ENCODE data around the gene PNRC1. TPM values are rescaled to one million over a fixed set of nuclear protein-coding genes. Genes with fewer than 3 reads are reported as not detected.
"Not testable (repeated sequence)": the region's sequence is repeated elsewhere in the genome, so short reads cannot be mapped to it uniquely, and the experiment has no call there.

PNRC1 gene
- polyA plus RNA-seq, 1 donor from 2014 or later, result 796 TPM

DNA sequence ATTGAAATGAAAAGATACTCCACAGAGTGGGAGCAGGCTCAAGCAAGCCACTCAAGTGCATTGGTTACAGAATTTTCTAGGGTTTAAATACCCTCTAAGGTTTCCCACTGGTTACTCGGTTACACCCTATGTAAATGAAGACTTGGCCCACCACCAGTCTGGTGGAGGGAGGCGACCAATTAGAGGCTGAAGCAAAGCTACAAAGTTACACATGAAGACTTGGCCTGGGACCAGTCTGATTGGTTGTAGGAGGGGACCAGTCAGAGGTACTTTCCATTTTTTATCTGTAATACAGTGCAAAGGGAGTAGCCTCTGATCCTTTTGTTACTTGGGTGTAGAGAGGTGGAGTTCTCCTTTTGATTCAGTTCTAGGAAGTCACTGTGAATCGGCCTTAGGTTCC, 29.7 kb downstream of the PNRC1 start:
- Mint-ChIP-seq H3K27me3 (no peaks in the 10 kb centered on the region), H3K9me3 (no peaks in the 10 kb centered on the region), H3K27ac (no peak overlapping the region), H3K36me3 (peaks cover 4% of the 10 kb centered on the region), H3K4me1 (no peaks in the 10 kb centered on the region), H3K4me3 (no peak overlapping the region)

GRCh38 chr6:89111933-89112332, 31.4 kb downstream of the PNRC1 start:
- Mint-ChIP-seq H3K27me3 (peaks cover 2% of the 10 kb centered on the region), H3K4me1 (peaks cover 2 to 3% (median 2%) of the 10 kb centered on the region in 3 donors), H3K36me3 (peaks cover 3% of the 10 kb centered on the region), H3K9me3 (no peaks in the 10 kb centered on the region), H3K27ac (no peak overlapping the region), H3K4me3 (no peak overlapping the region)

- H3K4me1 Mint-ChIP-seq, result peaks cover 6 to 7% (median 6%) of the 10 kb centered on the region in 3 donors
- H3K9me3 Mint-ChIP-seq, result no peaks in the 10 kb centered on the region
- peaks cover 2% of the 10 kb centered on the region for H3K36me3 Mint-ChIP-seq
- peak overlapping the region in 1 of 3 donors; percentile 23 for H3K27ac Mint-ChIP-seq
- peaks cover 5% of the 10 kb centered on the region for H3K27me3 Mint-ChIP-seq
- peak overlapping the region; percentile 84 to 95 (median 88) for H3K4me3 Mint-ChIP-seq
Observed at GRCh38 chr6:89116702-89117101, 36.2 kb downstream of the PNRC1 start.

DNA sequence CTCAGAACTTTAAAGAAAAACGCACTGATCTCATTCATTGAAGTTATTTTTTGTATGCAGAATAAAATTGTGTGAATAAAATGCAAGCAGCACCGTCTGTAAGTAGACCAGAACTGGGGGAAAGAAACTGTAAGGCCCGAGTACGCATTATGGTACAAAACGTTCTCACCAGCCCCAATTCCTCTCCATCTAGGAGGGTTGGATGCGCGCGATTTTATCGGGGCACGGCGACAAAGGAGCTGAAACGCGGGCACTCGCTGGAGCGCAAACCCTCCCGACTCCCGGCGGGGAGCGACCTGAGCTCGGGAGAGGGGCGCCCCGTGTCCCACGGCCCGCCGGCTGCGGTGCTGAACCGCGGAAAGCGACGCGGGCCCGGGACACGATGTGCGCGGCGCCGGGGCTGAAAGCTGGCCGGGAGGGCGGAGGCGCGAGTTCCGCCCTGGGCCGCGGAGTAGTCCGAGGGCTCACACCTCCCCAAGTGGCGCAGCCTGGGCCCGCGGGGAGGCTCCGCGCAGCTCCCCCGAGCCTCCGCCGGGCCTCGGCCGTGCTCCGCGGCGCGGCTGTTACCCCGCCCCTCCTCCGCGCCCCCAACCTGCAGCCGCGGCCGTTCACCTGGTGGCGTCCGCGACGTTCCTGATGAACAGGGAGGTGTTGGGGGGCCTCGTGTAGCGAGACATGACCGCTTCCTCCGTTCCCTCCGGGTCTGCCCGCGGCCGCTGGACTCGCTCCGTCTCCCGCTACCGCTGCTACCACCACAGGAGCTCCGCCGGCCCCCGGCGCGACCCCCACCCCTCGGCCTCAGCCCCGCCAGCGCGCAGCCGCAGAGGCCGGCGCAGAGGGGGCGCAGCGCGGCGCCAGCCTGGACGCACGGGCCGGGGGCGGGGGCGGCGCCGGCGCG, 36.9 kb downstream of the PNRC1 start, which contains the start of gene SRSF12:
Gene SRSF12 (minus strand): TSS at position 861 of the 898 bp plus-strand sequence. CDS start 184 bp downstream, at position 677.
- H3K9me3 Mint-ChIP-seq, result no peaks in the 10 kb centered on the region
- peak within 1 kb of the TSS; percentile 84 to 95 (median 88) for H3K4me3 Mint-ChIP-seq
- peaks cover 6 to 7% (median 6%) of the 10 kb centered on the region in 3 donors for H3K4me1 Mint-ChIP-seq
- H3K27ac Mint-ChIP-seq, result peak within 1 kb of the TSS in 1 of 3 donors; percentile 23
- H3K36me3 Mint-ChIP-seq, result peaks cover 2% of the 10 kb centered on the region
- H3K27me3 Mint-ChIP-seq, result peaks cover 5% of the 10 kb centered on the region

DNA sequence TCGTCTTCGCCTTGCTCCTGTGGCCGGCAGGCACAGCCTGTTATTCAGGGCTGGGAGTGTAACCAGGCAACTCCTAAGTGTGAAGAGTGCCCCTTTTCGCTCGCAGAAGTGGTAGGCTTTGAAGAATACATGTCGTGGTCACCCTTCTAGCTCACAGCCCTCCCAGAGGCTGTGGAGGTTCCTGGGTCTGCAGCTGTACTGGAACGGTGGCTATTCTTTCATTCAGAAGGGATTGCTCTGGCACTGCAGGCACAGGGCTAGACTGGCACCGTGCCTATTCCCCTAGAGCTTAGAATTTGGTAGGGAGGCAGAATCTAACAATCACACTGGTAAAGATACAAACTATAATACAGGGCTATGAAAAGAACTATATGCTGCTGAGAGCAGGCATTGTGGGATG, 38.4 kb downstream of the PNRC1 start:
- no peaks in the 10 kb centered on the region for H3K9me3 Mint-ChIP-seq
- peaks cover 6 to 7% (median 6%) of the 10 kb centered on the region in 3 donors for H3K4me1 Mint-ChIP-seq
- peak overlapping the region; percentile 30 to 78 (median 51) for H3K4me3 Mint-ChIP-seq
- peaks cover 5% of the 10 kb centered on the region for H3K27me3 Mint-ChIP-seq
- H3K36me3 Mint-ChIP-seq, result peaks cover 2% of the 10 kb centered on the region
- H3K27ac Mint-ChIP-seq, result no peak overlapping the region

DNA sequence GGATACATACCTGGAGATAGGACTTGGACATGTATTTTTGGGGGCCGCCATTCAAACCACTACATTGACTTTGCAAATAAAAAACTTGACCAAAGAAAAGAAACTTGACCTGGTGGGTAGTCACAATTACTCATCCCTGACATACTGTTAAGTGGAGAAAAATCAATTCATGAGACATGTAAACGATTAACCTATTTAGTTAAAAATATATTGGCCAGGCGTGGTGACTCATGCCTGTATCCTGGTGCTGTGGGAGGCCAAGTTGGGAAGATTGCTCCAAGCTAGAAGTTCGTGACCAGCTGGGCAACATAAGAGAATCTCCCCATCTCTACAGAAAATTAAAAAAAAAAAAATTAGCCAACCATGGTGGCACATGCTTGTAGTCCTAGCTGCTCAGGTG, 39.8 kb downstream of the PNRC1 start:
- peak overlapping the region in 1 of 4 donors; percentile 11 for H3K4me3 Mint-ChIP-seq
- peaks cover 0 to 2% (median 0%) of the 10 kb centered on the region in 3 donors for H3K9me3 Mint-ChIP-seq

GRCh38 chr6:89121934-89122333, 41.4 kb downstream of the PNRC1 start:
- Mint-ChIP-seq H3K36me3 (peaks cover 3% of the 10 kb centered on the region), H3K9me3 (peaks cover 0 to 2% (median 0%) of the 10 kb centered on the region in 3 donors)

More for the DNA sequence above, 39.8 kb downstream of the PNRC1 start:
- peaks cover 3% of the 10 kb centered on the region for H3K36me3 Mint-ChIP-seq
- H3K27ac Mint-ChIP-seq, result no peak overlapping the region
- peaks cover 5% of the 10 kb centered on the region for H3K27me3 Mint-ChIP-seq
- H3K4me1 Mint-ChIP-seq, result peaks cover 6 to 9% (median 7%) of the 10 kb centered on the region in 3 donors

DNA sequence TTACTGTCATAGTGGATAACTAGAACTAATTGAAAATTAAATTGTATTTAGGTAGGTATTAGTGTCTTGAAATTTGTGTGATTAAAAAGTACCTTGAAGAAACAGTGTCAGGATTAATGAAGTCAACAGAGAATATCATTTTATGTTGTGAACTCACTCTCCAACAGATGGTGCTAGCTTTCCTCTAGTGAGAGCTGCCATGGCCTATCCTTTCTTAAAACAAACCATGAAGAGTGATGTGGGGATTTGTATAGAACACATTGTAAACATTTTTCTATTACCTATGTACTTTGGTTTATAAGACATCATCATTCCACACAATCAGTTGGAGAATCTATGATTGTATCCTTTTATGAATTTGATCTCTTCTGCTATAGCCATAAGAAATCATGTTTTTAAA, 42.1 kb downstream of the PNRC1 start:
- H3K27ac Mint-ChIP-seq, result no peak overlapping the region
- H3K4me3 Mint-ChIP-seq, result no peak overlapping the region
- no peaks in the 10 kb centered on the region for H3K27me3 Mint-ChIP-seq
- peaks cover 3% of the 10 kb centered on the region for H3K36me3 Mint-ChIP-seq
- H3K9me3 Mint-ChIP-seq, result peaks cover 0 to 2% (median 0%) of the 10 kb centered on the region in 3 donors
- peaks cover 0 to 3% (median 0%) of the 10 kb centered on the region in 3 donors for H3K4me1 Mint-ChIP-seq

More at GRCh38 chr6:89121934-89122333, 41.4 kb downstream of the PNRC1 start:
- no peak overlapping the region for H3K4me3 Mint-ChIP-seq
- H3K4me1 Mint-ChIP-seq, result peaks cover 3 to 6% (median 4%) of the 10 kb centered on the region in 3 donors
- peak overlapping the region in 1 of 3 donors; percentile 47 for H3K27ac Mint-ChIP-seq
- peaks cover 3% of the 10 kb centered on the region for H3K27me3 Mint-ChIP-seq

GRCh38 chr6:89128256-89128671, 47.7 kb downstream of the PNRC1 start:
- not testable (repeated sequence) for H3K27me3 Mint-ChIP-seq, H3K9me3 Mint-ChIP-seq, H3K36me3 Mint-ChIP-seq, H3K4me1 Mint-ChIP-seq
- peak overlapping the region in 1 of 3 donors; percentile 27 for H3K27ac Mint-ChIP-seq
- H3K4me3 Mint-ChIP-seq, result peak overlapping the region in 1 of 4 donors; percentile 35

DNA sequence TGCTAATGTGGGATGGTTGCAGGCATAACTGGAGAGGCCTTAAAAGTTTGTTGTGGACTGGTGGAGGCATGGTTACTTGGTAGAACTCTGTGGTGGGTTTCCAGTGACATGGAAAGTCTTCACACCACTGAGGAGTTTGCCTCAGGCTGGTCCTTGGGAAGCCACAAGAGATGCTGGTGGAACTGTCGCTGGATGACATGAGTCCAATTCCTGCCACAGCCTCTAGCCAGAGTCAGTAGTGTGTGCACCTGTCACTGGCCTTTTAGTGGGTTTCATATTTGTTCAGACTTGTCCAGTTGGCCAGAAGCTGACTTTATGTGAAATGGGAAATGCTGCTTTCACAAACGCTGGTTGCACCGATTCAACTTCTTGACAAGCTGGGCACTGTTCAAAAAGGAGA, 51.0 kb downstream of the PNRC1 start:
- no peak overlapping the region for H3K27ac Mint-ChIP-seq
- H3K4me1 Mint-ChIP-seq, result peaks cover 0 to 4% (median 0%) of the 10 kb centered on the region in 3 donors
- peaks cover 0 to 5% (median 4%) of the 10 kb centered on the region in 3 donors for H3K9me3 Mint-ChIP-seq
- no peaks in the 10 kb centered on the region for H3K27me3 Mint-ChIP-seq
- no peak overlapping the region for H3K4me3 Mint-ChIP-seq
- H3K36me3 Mint-ChIP-seq, result no peaks in the 10 kb centered on the region

DNA sequence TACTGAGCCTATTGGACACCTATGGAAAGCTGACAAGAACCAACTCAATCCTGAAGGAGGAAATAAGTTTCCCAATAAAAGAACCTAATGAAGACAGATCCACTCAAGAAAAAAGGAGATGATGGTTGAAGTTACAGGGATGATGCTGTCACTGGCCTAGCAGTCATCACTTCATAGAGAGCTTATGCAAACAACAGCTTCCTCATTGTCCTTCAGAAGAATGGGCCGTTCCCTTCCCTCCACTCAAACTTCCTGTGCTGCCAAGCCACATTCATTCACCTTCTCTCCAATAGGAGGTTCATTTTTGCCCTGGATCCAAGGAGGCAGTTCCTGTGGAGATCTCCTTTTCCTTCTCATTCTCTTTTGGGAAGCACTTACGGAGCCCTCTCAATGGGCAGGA, 51.5 kb downstream of the PNRC1 start:
- peaks cover 0 to 4% (median 0%) of the 10 kb centered on the region in 3 donors for H3K4me1 Mint-ChIP-seq
- H3K27ac Mint-ChIP-seq, result no peak overlapping the region
- H3K36me3 Mint-ChIP-seq, result no peaks in the 10 kb centered on the region
- no peaks in the 10 kb centered on the region for H3K27me3 Mint-ChIP-seq
- peaks cover 0 to 5% (median 4%) of the 10 kb centered on the region in 3 donors for H3K9me3 Mint-ChIP-seq
- no peak overlapping the region for H3K4me3 Mint-ChIP-seq

DNA sequence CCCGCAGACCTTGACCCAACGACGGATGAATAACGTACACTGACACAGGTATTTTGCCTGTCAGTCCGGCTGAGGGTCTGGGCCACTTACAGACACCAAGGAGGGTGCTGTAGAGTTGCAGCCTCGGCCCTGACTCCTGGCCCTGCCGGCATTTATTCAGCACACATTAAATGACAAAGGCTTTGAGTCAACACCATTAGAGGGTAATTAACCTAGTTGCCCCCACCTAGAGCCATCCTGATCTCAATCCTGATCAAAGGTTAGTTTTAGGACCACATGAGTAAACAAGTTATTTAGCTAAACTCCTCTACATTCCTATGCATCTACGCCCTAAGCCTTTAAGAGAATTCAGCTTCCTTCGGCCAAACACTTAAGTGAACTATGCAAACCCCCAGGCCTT, 53.4 kb downstream of the PNRC1 start:
- Mint-ChIP-seq H3K27me3 (no peaks in the 10 kb centered on the region), H3K36me3 (no peaks in the 10 kb centered on the region), H3K9me3 (no peaks in the 10 kb centered on the region), H3K27ac (no peak overlapping the region), H3K4me3 (no peak overlapping the region), H3K4me1 (peaks cover 0 to 2% (median 0%) of the 10 kb centered on the region in 3 donors)

DNA sequence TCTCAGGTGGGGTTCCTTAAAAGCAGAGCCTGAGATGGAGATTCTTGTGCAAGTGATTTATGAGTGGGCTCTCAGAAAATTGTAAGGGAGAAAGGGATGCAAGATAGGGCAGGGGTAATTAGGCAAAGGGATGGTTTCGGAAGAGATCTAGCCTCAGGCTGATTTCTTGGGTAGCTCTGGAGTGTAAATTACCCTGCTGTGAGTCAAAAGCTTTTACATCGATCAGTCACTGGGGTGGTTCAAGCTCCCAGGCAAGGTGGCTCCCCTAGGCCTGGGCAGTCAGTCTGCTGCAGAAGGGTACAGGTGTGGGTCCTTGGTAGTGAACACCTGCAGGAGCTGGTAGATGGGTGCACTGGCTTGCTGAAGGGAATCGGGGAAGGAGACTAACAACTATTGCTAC, 54.2 kb downstream of the PNRC1 start:
- Mint-ChIP-seq H3K27me3 (no peaks in the 10 kb centered on the region), H3K4me3 (no peak overlapping the region), H3K36me3 (no peaks in the 10 kb centered on the region), H3K4me1 (peaks cover 0 to 2% (median 0%) of the 10 kb centered on the region in 3 donors), H3K9me3 (no peaks in the 10 kb centered on the region), H3K27ac (no peak overlapping the region)
